Liver (tissue), 3 donors: ENCODE measurements around the gene CTLA4.

ENCODE experiments used
- TAF1 ChIP-seq: conservative IDR thresholded peaks from 2 replicates; pipeline ENCODE4 v1.6.1; 2016; ENCODE audit warnings: antibody characterized with exemption, mild to moderate bottlenecking
- TF ChIP-seq, protein P1 (sequence below): fragments of 150-350 bp; IDR thresholded peaks from 2 replicates; pipeline ENCODE4 v1.5.1; 2017; ENCODE audit warnings: improper control_type of control experiment, low read depth, low read length; ENCODE audit not compliant: missing input control
- donor health status: healthy.
- donor health status: healthy.

DNA sequence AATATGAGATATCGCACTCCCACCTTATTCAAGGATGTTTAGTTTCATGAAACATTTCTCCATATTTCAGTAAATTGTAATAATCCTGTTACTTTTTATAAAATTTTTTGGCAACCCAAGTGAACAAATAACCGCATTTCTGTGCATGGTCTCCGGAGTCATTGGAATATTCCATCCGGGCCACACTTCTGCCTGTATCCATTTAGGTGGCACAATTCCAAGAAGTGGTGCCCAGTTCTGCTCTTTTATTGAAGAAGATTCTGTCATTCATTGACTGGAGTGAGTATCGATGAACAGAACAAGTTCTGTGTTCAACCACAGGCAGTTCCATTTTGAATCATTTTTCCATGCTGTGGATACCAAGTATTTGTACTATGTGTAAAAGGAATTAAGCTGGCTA, 42.4 kb downstream of the CTLA4 start:
- TF ChIP-seq, protein P1, sequence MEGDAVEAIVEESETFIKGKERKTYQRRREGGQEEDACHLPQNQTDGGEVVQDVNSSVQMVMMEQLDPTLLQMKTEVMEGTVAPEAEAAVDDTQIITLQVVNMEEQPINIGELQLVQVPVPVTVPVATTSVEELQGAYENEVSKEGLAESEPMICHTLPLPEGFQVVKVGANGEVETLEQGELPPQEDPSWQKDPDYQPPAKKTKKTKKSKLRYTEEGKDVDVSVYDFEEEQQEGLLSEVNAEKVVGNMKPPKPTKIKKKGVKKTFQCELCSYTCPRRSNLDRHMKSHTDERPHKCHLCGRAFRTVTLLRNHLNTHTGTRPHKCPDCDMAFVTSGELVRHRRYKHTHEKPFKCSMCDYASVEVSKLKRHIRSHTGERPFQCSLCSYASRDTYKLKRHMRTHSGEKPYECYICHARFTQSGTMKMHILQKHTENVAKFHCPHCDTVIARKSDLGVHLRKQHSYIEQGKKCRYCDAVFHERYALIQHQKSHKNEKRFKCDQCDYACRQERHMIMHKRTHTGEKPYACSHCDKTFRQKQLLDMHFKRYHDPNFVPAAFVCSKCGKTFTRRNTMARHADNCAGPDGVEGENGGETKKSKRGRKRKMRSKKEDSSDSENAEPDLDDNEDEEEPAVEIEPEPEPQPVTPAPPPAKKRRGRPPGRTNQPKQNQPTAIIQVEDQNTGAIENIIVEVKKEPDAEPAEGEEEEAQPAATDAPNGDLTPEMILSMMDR = no peak
- no peak for TF ChIP-seq TAF1
